Liver (tissue), 9 donors: ENCODE data around the gene PIP4K2A. TPM values are rescaled to one million over a fixed set of nuclear protein-coding genes. Genes with fewer than 3 reads are reported as not detected.
A peak's percentile ranks its signal among the peaks of the same experiment; 100 is the strongest.

Source experiments
- DNase-seq: peaks from one replicate; pipeline ENCODE4 v3.0.0-alpha.2; 2017; ENCODE audit warnings: low spot score
- H3K27ac ChIP-seq, 2 donors: one replicate each; pipeline ENCODE4 v1.7.0; 2013; ENCODE audit warnings: inconsistent platforms in 2 of 2, low read length in 2 of 2, control low read depth in 1 of 2, low read depth in 1 of 2, mild to moderate bottlenecking in 1 of 2
- H3K27me3 ChIP-seq, 4 donors: one replicate each; pipeline versions ENCODE4 v1.6.1 to v1.7.0; 2013; ENCODE audit warnings: low read length in 3 of 4, inconsistent platforms in 1 of 4, mild to moderate bottlenecking in 1 of 4, moderate library complexity in 1 of 4; ENCODE audit not compliant: control insufficient read depth in 4 of 4, insufficient read depth in 4 of 4
- H3K36me3 ChIP-seq, 4 donors: one replicate each; pipeline versions ENCODE4 v1.6.1 to v1.7.0; 2013; ENCODE audit warnings: low read length in 3 of 4, mild to moderate bottlenecking in 3 of 4, low read depth in 1 of 4, moderate library complexity in 1 of 4; ENCODE audit not compliant: control insufficient read depth in 4 of 4, insufficient read depth in 3 of 4
- H3K4me1 ChIP-seq, 4 donors: one replicate each; pipeline versions ENCODE4 v1.6.1 to v1.7.0; 2013; ENCODE audit warnings: low read length in 3 of 4, mild to moderate bottlenecking in 3 of 4, moderate library complexity in 1 of 4; ENCODE audit not compliant: control insufficient read depth in 4 of 4, insufficient read depth in 4 of 4
- H3K4me3 ChIP-seq, 3 donors: one replicate each; pipeline versions ENCODE4 v1.6.1 to v1.7.0; 2013; ENCODE audit warnings: low read length in 3 of 3, control low read depth in 1 of 3, low read depth in 1 of 3, mild to moderate bottlenecking in 1 of 3
- H3K9ac ChIP-seq, 2 donors: one replicate each; pipeline ENCODE4 v1.7.0; 2013; ENCODE audit warnings: low read length in 2 of 2, mild to moderate bottlenecking in 2 of 2, moderate library complexity in 2 of 2, control low read depth in 1 of 2, low read depth in 1 of 2
- H3K9me3 ChIP-seq, 4 donors: one replicate each; pipeline versions ENCODE4 v1.6.1 to v1.7.0; 2013; ENCODE audit warnings: low read length in 3 of 4; ENCODE audit not compliant: control insufficient read depth in 4 of 4
- CTCF ChIP-seq: fragments of 150-350 bp; IDR thresholded peaks from 2 replicates; pipeline ENCODE4 v1.5.1; 2017; ENCODE audit warnings: improper control_type of control experiment, low read depth, low read length; ENCODE audit not compliant: missing input control
- EGR1 ChIP-seq, 2 donors: IDR thresholded peaks; 2 replicates each; pipeline ENCODE4 v1.6.1; 2016 to 2018; ENCODE audit warnings: antibody characterized with exemption in 2 of 2, low read depth in 2 of 2
- FOXA1 ChIP-seq: IDR thresholded peaks from 2 replicates; pipeline ENCODE4 v1.6.1; 2016; ENCODE audit warnings: antibody characterized with exemption
- FOXA2 ChIP-seq: IDR thresholded peaks from 2 replicates; pipeline ENCODE4 v1.6.1; 2016; ENCODE audit warnings: antibody characterized with exemption
- HNF4A ChIP-seq, 2 donors: conservative IDR thresholded peaks; 2 replicates each; pipeline ENCODE4 v1.6.1; 2016; ENCODE audit warnings: antibody characterized with exemption in 2 of 2, mild to moderate bottlenecking in 2 of 2
- HNF4G ChIP-seq: IDR thresholded peaks from 2 replicates; pipeline ENCODE4 v1.6.1; 2016; ENCODE audit warnings: antibody characterized with exemption
- JUND ChIP-seq, 2 donors: IDR thresholded peaks; 2 replicates each; pipeline ENCODE4 v1.6.1; 2016; ENCODE audit warnings: antibody characterized with exemption in 2 of 2
- NR2F2 ChIP-seq: IDR thresholded peaks from 2 replicates; pipeline ENCODE4 v1.6.1; 2016; ENCODE audit warnings: antibody characterized with exemption
- RAD21 ChIP-seq, 2 donors: IDR thresholded peaks; 2 replicates each; pipeline ENCODE4 v1.6.1; 2016; ENCODE audit warnings: antibody characterized with exemption in 2 of 2, mild to moderate bottlenecking in 2 of 2
- RXRA ChIP-seq, 2 donors: IDR thresholded peaks; 2 replicates each; pipeline ENCODE4 v1.6.1; 2017 to 2018; ENCODE audit warnings: antibody characterized with exemption in 2 of 2, mild to moderate bottlenecking in 1 of 2
- TAF1 ChIP-seq: conservative IDR thresholded peaks from 2 replicates; pipeline ENCODE4 v1.6.1; 2016; ENCODE audit warnings: antibody characterized with exemption, mild to moderate bottlenecking
- YY1 ChIP-seq: IDR thresholded peaks from 2 replicates; pipeline ENCODE4 v1.6.1; 2016; ENCODE audit warnings: antibody characterized with exemption, mild to moderate bottlenecking
- ZBTB33 ChIP-seq: IDR thresholded peaks from 2 replicates; pipeline ENCODE4 v1.6.1; 2016; ENCODE audit warnings: antibody characterized with exemption
- WGBS: extraction: QIAGEN DNeasy Blood & Tissue Kit; methylation state at CpG from one replicate; pipeline ENCODE4 v1.1.7; 2013; 5-methylcytosine and 5-hydroxymethylcytosine counted together
- polyA plus RNA-seq, 2 donors: library from polyadenylated mRNA; stranded (reverse) in 1 of 2; unstranded in 1 of 2; fragments of 200-250 nt in 1 of 2; fragments of >200 nt in 1 of 2; fragmentation: Nextera tagmentation in 1 of 2; extraction: Ambion mirVana in 1 of 2; gene quantifications; one replicate each; pipeline versions ENCODE4 v1.2.1 to v1.2.3, GENCODE V29; 2013 to 2015
- total RNA-seq, 2 donors: library from RNA; depleted of rRNA; stranded (reverse); fragments of >200 nt; gene quantifications; one replicate each; pipeline ENCODE4 v1.2.3, GENCODE V29; 2014
- TF ChIP-seq, protein P1 (sequence below): IDR thresholded peaks from 2 replicates; pipeline ENCODE4 v1.6.1; 2016; ENCODE audit warnings: antibody characterized with exemption
- TF ChIP-seq, protein P2 (sequence below): IDR thresholded peaks from 2 replicates; pipeline ENCODE4 v1.6.1; 2016; ENCODE audit warnings: antibody characterized with exemption, mild to moderate bottlenecking
- donor health status: healthy.
- donor health status: healthy.
- donor health status: healthy.
- donor health status: healthy.
- donor health status: healthy.

The PIP4K2A gene
- total and polyA plus RNA-seq, 4 donors: 6.4 to 53.7 (median 8.6) TPM

GRCh38 chr10:22623633-22624253 lies 90.6 kb downstream of the PIP4K2A start:
- Histone ChIP-seq H3K27ac (no peak overlapping the region), H3K27me3 (no peaks in the 10 kb centered on the region), H3K4me3 (no peak overlapping the region), H3K36me3 (no peaks in the 10 kb centered on the region), H3K4me1 (peaks cover 0 to 13% (median under 1%) of the 10 kb centered on the region in 4 donors), H3K9ac (no peak overlapping the region), H3K9me3 (no peaks in the 10 kb centered on the region)
- WGBS: 93% methylated on average over 4 of the region's 4 CpGs
- no peak for TF ChIP-seq YY1
- no peak for TF ChIP-seq ZBTB33
- TF ChIP-seq CTCF: no peak
- DNase-seq: no peak

DNA sequence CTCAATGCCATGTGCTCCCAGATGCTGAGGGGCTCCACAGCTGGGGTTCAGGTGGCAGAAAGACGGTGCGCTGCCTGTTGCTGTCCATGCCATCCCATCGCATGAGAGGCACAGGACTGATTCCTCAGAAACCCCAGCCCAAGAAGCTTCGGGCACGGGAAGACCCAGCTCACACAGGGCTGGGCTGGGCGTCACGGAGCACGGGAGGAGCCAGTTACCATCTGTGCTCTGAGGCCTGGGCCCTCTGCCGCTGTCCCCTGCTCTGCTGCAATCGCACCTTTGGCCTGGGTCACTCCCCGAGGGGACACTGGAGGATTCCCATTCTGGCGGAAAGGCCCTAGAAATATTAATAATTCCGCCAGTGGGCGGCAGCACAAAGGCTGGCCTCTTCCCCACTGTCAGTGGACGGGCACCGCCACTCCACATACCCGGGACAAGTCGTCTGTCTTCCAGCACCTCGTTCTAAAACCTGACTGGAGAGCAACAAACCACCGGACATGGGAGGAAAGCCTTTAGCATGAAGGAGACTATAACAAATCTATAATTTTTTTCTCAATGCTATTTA lies 92.1 kb downstream of the PIP4K2A start:
- WGBS: 90% methylated on average over 20 of the region's 20 CpGs
- no peak for DNase-seq
- no peaks in the 10 kb centered on the region for H3K36me3 ChIP-seq
- peak overlapping the region; percentile 30 to 46 for H3K27ac ChIP-seq
- H3K9me3 ChIP-seq: no peaks in the 10 kb centered on the region
- H3K4me1 ChIP-seq: peaks cover 0 to 9% (median 4%) of the 10 kb centered on the region in 4 donors
- TF ChIP-seq FOXA1 (no peak), HNF4A (conservative IDR thresholded peaks at IDR 0.05) (no peak), YY1 (no peak), JUND (IDR thresholded peaks at IDR 0.05) (no peak), HNF4G (no peak), RXRA (IDR thresholded peaks at IDR 0.05) (no peak), CTCF (no peak), EGR1 (IDR thresholded peaks at IDR 0.05; ENCODE audit: low read depth in 2 of 2) (no peak), RAD21 (IDR thresholded peaks at IDR 0.05) (no peak), TAF1 (no peak), ZBTB33 (no peak), NR2F2 (no peak), FOXA2 (no peak)
- TF ChIP-seq, protein P1, sequence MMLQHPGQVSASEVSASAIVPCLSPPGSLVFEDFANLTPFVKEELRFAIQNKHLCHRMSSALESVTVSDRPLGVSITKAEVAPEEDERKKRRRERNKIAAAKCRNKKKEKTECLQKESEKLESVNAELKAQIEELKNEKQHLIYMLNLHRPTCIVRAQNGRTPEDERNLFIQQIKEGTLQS: no peak
- TF ChIP-seq, protein P2, sequence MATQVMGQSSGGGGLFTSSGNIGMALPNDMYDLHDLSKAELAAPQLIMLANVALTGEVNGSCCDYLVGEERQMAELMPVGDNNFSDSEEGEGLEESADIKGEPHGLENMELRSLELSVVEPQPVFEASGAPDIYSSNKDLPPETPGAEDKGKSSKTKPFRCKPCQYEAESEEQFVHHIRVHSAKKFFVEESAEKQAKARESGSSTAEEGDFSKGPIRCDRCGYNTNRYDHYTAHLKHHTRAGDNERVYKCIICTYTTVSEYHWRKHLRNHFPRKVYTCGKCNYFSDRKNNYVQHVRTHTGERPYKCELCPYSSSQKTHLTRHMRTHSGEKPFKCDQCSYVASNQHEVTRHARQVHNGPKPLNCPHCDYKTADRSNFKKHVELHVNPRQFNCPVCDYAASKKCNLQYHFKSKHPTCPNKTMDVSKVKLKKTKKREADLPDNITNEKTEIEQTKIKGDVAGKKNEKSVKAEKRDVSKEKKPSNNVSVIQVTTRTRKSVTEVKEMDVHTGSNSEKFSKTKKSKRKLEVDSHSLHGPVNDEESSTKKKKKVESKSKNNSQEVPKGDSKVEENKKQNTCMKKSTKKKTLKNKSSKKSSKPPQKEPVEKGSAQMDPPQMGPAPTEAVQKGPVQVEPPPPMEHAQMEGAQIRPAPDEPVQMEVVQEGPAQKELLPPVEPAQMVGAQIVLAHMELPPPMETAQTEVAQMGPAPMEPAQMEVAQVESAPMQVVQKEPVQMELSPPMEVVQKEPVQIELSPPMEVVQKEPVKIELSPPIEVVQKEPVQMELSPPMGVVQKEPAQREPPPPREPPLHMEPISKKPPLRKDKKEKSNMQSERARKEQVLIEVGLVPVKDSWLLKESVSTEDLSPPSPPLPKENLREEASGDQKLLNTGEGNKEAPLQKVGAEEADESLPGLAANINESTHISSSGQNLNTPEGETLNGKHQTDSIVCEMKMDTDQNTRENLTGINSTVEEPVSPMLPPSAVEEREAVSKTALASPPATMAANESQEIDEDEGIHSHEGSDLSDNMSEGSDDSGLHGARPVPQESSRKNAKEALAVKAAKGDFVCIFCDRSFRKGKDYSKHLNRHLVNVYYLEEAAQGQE: no peak
- no peaks in the 10 kb centered on the region for H3K27me3 ChIP-seq
- H3K4me3 ChIP-seq: no peak overlapping the region
- no peak overlapping the region for H3K9ac ChIP-seq
